SW 1271 (cell line): Measurements from ENCODE around the gene GPR87.
A peak's percentile ranks its signal among the peaks of the same experiment; 100 is the strongest.

Source experiments
- DNase-seq, 2 experiments: peaks; one replicate each; lab custom pipeline; 2025; lab: John Stamatoyannopoulos, UW

GPR87 gene

DNA sequence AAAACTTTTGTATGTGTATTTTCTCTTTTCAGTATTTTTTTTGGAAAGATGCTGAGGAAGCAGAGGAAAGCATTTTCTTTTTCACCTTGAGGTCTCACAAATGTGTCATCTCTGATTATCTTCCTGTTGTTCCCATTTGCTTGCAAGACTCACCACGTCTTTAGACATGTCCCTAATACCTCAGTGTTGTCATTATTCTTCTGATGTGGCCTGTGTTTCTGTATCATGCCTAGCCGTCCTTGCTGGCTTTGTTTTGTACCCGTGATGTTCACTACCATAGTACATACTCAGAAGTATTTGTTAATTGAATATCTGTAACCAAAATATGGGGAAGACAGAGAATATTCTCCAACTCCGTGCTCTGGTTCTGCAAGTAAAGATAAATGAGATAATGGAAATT is 33.2 kb downstream of the GPR87 start:
- no peak for DNase-seq

- peak; percentile 5 to 75 for DNase-seq
These were observed 33.7 kb downstream of the GPR87 start for GRCh38 chr3:151282921-151283320.

GRCh38 chr3:151281671-151282324 is 34.8 kb downstream of the GPR87 start:
- DNase-seq, result no peak

DNA sequence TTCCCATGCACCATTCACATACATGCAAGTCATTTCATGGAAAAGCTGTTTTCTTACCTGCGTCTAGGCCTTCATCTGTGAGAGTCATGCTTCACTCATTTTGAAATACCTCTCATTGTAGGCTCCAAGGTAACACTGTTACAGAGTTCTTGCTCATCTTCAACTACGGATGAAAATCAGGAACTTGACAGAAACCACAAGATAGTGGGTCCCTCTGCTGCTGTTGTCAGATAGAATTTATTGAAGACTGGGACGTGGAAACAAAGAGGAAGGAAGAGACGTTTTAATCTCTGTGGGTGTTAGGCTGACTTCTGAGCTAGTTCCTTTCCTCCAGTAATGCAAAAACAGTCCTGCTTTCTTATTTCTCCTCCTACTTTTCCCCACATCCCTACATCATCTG is 38.4 kb downstream of the GPR87 start, which contains the start of gene P2RY14:
P2RY14 (minus strand) TSS at position 313 of the 400 bp plus-strand sequence. CDS start 64,226 bp downstream, outside the sequence.
- DNase-seq, result no peak

- DNase-seq, result no peak
These were observed 40.0 kb downstream of the GPR87 start for GRCh38 chr3:151276687-151277042.

DNA sequence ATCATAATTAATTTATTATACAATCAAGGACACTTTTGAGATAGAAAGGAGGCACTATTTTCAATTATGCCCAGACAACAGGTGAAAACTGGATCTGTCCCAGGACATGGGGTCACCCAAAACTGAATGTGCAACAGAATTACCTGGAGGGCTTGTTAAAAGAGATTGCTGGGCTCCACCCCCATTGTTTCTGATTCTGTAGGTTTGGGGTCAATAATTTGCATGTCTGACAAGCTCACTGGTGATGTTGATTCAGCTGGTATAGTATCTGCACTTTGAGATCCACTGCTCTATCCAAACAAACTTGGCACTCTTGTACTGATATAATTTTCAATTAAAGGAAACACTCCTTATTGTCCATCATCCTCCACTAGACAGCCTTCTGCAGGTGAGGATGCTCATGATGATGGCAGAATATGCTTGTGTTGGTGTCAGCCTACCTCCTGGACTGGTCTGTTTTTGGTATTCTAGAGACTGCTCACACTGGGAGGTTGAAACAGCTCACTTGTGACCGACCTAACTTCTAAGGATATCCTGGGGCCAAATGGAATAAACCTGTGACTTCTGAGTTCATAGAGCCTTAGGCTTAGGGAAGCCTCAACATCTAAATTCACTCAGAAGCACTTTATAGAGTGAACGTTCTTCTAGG is 40.5 kb downstream of the GPR87 start:
- no peak for DNase-seq

GRCh38 chr3:151275091-151275490 is 41.5 kb downstream of the GPR87 start:
- DNase-seq, result no peak

DNA sequence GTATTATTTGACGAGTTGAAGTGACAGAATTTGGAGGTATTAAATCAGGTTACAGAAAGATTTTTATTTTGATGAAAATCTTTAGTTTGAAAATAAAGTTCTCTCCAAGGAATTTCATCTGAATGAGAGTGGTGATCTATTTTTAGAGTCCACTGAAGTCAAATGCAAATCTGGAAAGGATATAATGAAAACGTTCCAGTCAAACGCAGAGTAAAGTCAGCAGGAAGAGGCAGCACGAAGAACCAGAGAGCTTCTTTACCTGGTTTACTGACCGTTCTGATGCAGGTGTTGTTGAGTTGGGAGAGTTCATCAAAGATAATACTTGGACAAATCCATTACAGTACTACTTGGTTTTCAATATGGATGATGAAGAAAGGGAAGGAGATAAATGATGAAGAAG is 47.0 kb downstream of the GPR87 start:
- DNase-seq, result no peak

DNA sequence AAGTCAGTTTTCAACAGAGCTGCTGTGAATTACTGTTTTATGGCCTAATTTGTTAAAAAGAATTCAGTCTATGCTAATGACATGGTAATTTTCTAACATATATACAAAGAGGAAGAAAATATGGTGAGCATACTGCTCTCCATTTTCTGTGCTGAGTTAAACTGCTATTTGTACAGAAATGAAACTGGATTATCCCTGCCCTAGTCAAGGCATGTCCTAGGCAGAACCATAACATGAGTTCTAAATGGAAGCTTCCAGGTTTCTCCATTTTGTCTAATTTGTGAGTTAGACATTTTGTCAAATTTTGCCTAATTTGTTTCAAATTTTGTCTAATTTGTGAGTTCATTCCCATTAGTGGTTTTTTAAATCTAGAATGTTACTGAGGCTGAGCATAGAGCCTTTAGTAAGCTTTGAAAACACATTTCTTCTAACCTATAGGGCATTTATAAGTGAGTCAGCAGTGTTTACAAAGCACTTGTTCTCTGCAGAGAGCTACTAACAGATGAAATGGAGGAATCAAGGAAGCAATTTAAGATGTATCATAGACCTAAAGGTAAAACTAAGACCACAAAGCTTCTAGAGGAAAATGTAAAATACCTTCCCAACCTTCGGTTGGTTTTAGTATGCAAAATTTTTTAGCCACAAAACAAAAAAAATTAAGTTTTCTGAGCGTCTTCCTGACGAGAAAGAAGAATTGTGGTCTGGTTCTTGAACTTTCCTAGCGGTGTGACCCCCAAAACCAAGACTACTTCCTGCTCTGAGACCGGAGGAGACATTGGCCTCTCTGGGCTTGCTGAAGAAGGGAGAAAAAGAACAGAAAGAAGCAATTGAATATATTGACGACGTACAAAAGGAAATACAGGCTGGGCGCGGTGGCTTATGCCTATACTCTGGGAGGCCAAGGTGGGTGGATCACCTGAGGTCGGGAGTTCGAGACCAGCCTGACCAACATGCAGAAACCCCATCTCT is 48.1 kb downstream of the GPR87 start:
- no peak for DNase-seq

DNA sequence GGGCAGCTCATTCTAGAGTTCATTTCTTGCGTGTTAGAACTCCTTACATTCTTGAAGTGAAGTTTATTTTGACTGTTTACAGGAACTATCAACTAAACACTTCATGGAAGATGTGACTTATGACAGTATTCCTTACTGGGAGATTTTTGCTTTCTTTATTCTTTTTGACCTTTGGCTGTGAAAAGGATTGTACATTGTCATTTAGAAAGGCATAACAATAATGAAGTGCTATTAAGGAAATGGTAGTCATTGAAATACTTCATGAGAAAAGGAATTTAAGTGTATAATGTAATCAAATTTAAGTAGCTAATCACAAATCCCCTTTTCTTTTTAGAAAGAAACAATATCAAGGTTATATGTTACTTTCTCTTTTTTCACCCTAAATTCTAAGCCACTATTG is 49.6 kb downstream of the GPR87 start:
- no peak for DNase-seq

DNA sequence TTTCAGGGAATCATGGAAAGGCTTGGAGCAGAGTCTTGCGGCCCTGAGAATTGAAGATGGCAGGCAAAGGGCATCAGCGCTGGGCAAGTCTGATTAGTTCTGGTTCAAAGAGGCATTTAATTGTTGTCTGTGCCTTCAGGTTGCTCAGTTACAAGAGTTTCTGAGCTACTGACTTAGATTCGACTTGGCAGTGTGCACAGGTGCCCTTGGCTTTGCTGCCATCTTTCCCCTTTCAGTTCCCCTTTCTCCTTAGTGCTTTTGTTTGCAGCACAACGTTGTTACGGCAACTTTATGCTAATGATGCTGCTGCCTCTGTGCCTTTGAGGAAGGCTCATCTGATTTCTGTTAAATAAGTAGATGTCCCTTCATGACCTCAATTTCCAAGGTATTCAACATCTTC is 50.8 kb downstream of the GPR87 start:
- no peak for DNase-seq

GRCh38 chr3:151265166-151265565 is 51.5 kb downstream of the GPR87 start:
- DNase-seq, result no peak

- DNase-seq, result no peak
These were observed 52.0 kb downstream of the GPR87 start for GRCh38 chr3:151264605-151265004.

- DNase-seq, result no peak
These were observed 53.6 kb downstream of the GPR87 start for GRCh38 chr3:151262871-151263525.

- DNase-seq, result no peak
These were observed 57.0 kb downstream of the GPR87 start for GRCh38 chr3:151259664-151260063.

GRCh38 chr3:151256749-151257148 is 59.9 kb downstream of the GPR87 start:
- no peak for DNase-seq

DNA sequence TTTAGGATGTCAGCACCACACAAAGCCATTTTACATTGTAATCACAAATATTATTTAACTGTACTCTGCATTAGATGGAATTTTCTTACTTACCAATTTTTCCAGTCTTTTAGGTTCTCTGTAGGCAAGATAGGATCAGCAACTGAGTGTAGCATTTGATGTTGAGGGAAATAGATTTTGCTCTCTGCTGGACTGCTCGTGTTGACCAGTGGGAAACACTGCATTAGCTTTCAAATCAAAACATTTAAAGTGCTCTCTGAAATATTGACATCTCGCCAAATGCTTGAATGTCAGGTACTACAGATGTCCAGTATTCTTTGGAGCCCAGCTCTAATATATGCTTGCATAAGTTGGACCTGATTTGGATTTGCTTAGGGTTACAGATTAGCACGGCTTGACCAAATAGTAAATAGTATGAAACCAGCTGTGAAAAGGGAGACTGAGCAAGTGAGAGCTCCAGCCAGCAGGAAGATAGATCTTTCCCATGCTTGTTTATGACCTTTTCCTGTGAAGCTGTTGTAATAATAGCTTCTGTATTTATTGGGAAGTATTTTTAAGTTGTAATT is 67.8 kb downstream of the GPR87 start:
- DNase-seq, result no peak
